GM10248 (cell line): ENCODE data around the gene BICD2.

Source experiments
- CTCF ChIA-PET: fragments of 300-600 bp; sonication (Branson Sonifier 250); formaldehyde crosslinking; extraction: SDS; loops from one replicate; lab custom pipeline; 2021; ENCODE audit warnings: antibody characterized with exemption; lab: Yijun Ruan, JAX
- POLR2A ChIA-PET: fragments of 350-650 bp; sonication (Branson Sonifier 250); formaldehyde crosslinking; extraction: SDS; loops from one replicate; lab custom pipeline; 2020; ENCODE audit warnings: antibody characterized with exemption; lab: Yijun Ruan, JAX
- DNase-seq: peaks from one replicate; pipeline ENCODE4 v3.0.0; 2012; ENCODE audit errors: extremely low spot score
- CTCF ChIP-seq: IDR thresholded peaks from 2 replicates; pipeline ENCODE4 v1.5.1; 2012; ENCODE audit warnings: mild to moderate bottlenecking, low read depth; ENCODE audit errors: extremely low read depth, missing control alignments, control extremely low read depth

Gene BICD2

GRCh38 chr9:92725266-92725545 lies 39.4 kb downstream of the BICD2 start:
- POLR2A ChIA-PET: no interaction called here
- TF ChIP-seq CTCF: no peak
- no peak for DNase-seq
- CTCF ChIA-PET: interaction anchor here (2.1 to 6.4 kb wide), 2 partner anchors 10 to 66 kb away, joined by 6 to 56 read pairs; no protein-coding TSS in a partner anchor

GRCh38 chr9:92724528-92725265 lies 39.9 kb downstream of the BICD2 start:
- DNase-seq: no peak
- CTCF ChIA-PET: interaction anchor here (1.3 to 6.4 kb wide), 3 partner anchors 9 to 66 kb away, joined by 5 to 56 read pairs (median 6); no protein-coding TSS in a partner anchor
- POLR2A ChIA-PET: no interaction called here
- TF ChIP-seq CTCF: no peak

GRCh38 chr9:92723801-92724323 lies 40.8 kb downstream of the BICD2 start:
- no peak for TF ChIP-seq CTCF
- DNase-seq: no peak
- ChIA-PET POLR2A (no interaction called here), CTCF (interaction anchor here (0.7 to 1.3 kb wide), 3 partner anchors 9 to 67 kb away, joined by 3 to 5 read pairs (median 3); no protein-coding TSS in a partner anchor)

- CTCF ChIA-PET: interaction anchor here (0.7 to 1.3 kb wide), 3 partner anchors 10 to 68 kb away, joined by 3 to 5 read pairs (median 3); no protein-coding TSS in a partner anchor
- no peak for TF ChIP-seq CTCF
- POLR2A ChIA-PET: no interaction called here
- no peak for DNase-seq
Observed at GRCh38 chr9:92723299-92723625, 41.4 kb downstream of the BICD2 start.

GRCh38 chr9:92722386-92723298 lies 42.0 kb downstream of the BICD2 start:
- CTCF ChIA-PET: interaction anchor here (1.0 to 10.9 kb wide), 3 partner anchors 8 to 68 kb away, joined by 3 to 191 read pairs (median 3); no protein-coding TSS in a partner anchor

More at GRCh38 chr9:92722386-92723298, 42.0 kb downstream of the BICD2 start:
- DNase-seq: no peak
- TF ChIP-seq CTCF: no peak
- POLR2A ChIA-PET: no interaction called here
